AG04449 (cell line): ENCODE data around the gene PPM1B.

ENCODE experiments used
- CTCF ChIA-PET: fragments of 350-600 bp; formaldehyde crosslinking; extraction: SDS; loops from one replicate; lab custom pipeline; 2021; ENCODE audit warnings: antibody characterized with exemption; lab: Yijun Ruan, JAX
- POLR2A ChIA-PET: fragments of 400-600, 350-600 bp; formaldehyde crosslinking; extraction: SDS; loops from one replicate; lab custom pipeline; 2020; ENCODE audit warnings: antibody characterized with exemption, inconsistent platforms; lab: Yijun Ruan, JAX
- DNase-seq: peaks from one replicate; pipeline ENCODE4 v3.0.0-alpha.2; 2010; ENCODE audit warnings: low read depth, low spot score
- H3K4me3 ChIP-seq: 2 replicates; pipeline ENCODE4 v1.5.1; 2011; ENCODE audit warnings: low read depth, mild to moderate bottlenecking, control low read depth, low read length
- TF ChIP-seq, protein P1 (sequence below): IDR thresholded peaks from one replicate; pipeline ENCODE4 v1.5.1; 2011; ENCODE audit warnings: mild to moderate bottlenecking, moderate library complexity, low read length, control low read depth, inconsistent platforms; ENCODE audit not compliant: insufficient read depth; ENCODE audit errors: missing control alignments

The PPM1B gene

GRCh38 chr2:44168681-44169154 is at the start of gene PPM1B:
Gene PPM1B (plus strand): TSS chr2:44168875. CDS start chr2:44201200, 32,325 bp downstream.
- DNase-seq = no peak
- ChIA-PET CTCF (no interaction called here), POLR2A (interaction anchor here (0.6 to 0.8 kb wide), 3 partner anchors 53 to 116 kb away, joined by 3 to 5 read pairs (median 3); no protein-coding TSS in a partner anchor)
- peak within 1 kb of the TSS; percentile 86 for H3K4me3 ChIP-seq
- TF ChIP-seq, protein P1, sequence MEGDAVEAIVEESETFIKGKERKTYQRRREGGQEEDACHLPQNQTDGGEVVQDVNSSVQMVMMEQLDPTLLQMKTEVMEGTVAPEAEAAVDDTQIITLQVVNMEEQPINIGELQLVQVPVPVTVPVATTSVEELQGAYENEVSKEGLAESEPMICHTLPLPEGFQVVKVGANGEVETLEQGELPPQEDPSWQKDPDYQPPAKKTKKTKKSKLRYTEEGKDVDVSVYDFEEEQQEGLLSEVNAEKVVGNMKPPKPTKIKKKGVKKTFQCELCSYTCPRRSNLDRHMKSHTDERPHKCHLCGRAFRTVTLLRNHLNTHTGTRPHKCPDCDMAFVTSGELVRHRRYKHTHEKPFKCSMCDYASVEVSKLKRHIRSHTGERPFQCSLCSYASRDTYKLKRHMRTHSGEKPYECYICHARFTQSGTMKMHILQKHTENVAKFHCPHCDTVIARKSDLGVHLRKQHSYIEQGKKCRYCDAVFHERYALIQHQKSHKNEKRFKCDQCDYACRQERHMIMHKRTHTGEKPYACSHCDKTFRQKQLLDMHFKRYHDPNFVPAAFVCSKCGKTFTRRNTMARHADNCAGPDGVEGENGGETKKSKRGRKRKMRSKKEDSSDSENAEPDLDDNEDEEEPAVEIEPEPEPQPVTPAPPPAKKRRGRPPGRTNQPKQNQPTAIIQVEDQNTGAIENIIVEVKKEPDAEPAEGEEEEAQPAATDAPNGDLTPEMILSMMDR = no peak

DNA sequence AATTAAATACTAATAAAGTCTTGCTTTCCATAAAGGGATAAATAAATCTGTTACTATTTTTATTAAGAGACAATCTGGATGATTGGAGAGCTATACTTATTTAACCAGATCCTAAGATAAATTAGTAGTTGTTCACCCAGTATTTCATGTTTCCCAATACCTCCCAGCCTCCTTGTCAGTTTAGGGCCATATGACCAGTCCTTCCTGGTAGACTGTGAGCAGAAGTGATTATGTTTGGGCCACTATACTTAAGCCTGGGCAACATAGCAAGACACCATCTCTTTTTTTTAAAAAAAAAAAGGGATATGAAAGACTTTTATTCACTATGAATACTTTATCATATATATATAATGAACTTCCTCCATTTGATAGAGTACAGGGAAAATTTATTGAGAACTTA is 48.8 kb upstream of the PPM1B start:
- CTCF ChIA-PET = interaction anchor here (1.2 kb wide), 1 partner anchor 76 kb away, joined by 3 read pairs; no protein-coding TSS in a partner anchor
- DNase-seq = no peak
- no peak overlapping the region for H3K4me3 ChIP-seq
- POLR2A ChIA-PET = interaction anchor here (1.0 kb wide), 1 partner anchor 11 kb away, joined by 3 read pairs; no protein-coding TSS in a partner anchor
- TF ChIP-seq, protein P1 = no peak

DNA sequence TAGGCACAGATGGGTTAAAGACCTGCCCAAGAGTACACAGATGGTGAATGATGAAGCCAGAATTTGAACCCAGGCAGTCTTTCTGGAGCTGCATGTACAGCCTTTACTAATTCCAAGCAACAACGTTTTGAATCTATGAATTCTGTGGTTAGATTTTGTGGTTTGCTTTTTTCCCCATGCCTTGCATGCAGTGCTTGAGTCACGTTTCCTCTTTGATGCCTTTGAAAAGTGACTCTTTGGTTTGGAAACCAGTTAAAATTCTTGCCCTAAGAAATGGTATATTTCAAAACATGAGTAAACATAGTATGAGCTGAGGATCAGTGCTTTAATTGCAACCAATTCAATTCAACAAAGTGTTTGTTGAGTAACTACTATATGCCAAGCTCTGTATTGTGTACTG is 48.2 kb upstream of the PPM1B start:
- CTCF ChIA-PET = interaction anchor here (1.2 kb wide), 1 partner anchor 76 kb away, joined by 3 read pairs; no protein-coding TSS in a partner anchor
- TF ChIP-seq, protein P1 = no peak
- DNase-seq = peak; percentile 71
- no peak overlapping the region for H3K4me3 ChIP-seq
- POLR2A ChIA-PET = interaction anchor here (1.0 kb wide), 1 partner anchor 10 kb away, joined by 3 read pairs; no protein-coding TSS in a partner anchor

- POLR2A ChIA-PET = no interaction called here
- H3K4me3 ChIP-seq = no peak overlapping the region
- DNase-seq = no peak
- CTCF ChIA-PET = interaction anchor here (1.5 kb wide), 1 partner anchor 35 kb away, joined by 3 read pairs; no protein-coding TSS in a partner anchor
- TF ChIP-seq, protein P1 = no peak
These were observed 46.8 kb upstream of the PPM1B start for GRCh38 chr2:44121899-44122298.

- no peak overlapping the region for H3K4me3 ChIP-seq
- no peak for DNase-seq
- POLR2A ChIA-PET = no interaction called here
- CTCF ChIA-PET = interaction anchor here (2.1 kb wide), 1 partner anchor 38 kb away, joined by 5 read pairs; no protein-coding TSS in a partner anchor
- TF ChIP-seq, protein P1 = no peak
These were observed 44.2 kb upstream of the PPM1B start for GRCh38 chr2:44124500-44124899.

GRCh38 chr2:44126106-44126797 is 42.4 kb upstream of the PPM1B start:
- ChIA-PET POLR2A (no interaction called here), CTCF (no interaction called here)
- H3K4me3 ChIP-seq = no peak overlapping the region
- no peak for DNase-seq
- TF ChIP-seq, protein P1 = no peak
